K562 (cell line): ENCODE data around the gene PPP2R1A. TPM values are rescaled to one million over a fixed set of nuclear protein-coding genes. Genes with fewer than 3 reads are reported as not detected.

Experiments used
- ATF1 ChIP-seq, 2 experiments: fragments of 450-650 bp in 1 of 2; IDR thresholded peaks; 2 replicates each; pipeline ENCODE4 v1.6.1; 2016; ENCODE audit warnings: missing compliant biosample characterization in 1 of 2, missing genetic modification characterization in 1 of 2
- BRD9 ChIP-seq: fragments of 450-650 bp; IDR thresholded peaks from 2 replicates; pipeline ENCODE4 v1.6.1; 2018; ENCODE audit warnings: low read depth; ENCODE audit not compliant: partially characterized antibody
- CEBPG ChIP-seq, 3 experiments: fragments of 200-800 bp in 1 of 3; sonication (Bioruptor generic) in 1 of 3; sonication (generic) in 1 of 3; formaldehyde crosslinking in 1 of 3; IDR thresholded peaks in 2 of 3; conservative IDR thresholded peaks in 1 of 3; 2 replicates each; pipeline versions ENCODE4 v1.6.1 to v1.8.0; 2016 to 2022; ENCODE audit warnings: missing compliant biosample characterization in 2 of 3, missing genetic modification characterization in 2 of 3, mild to moderate bottlenecking in 1 of 3, missing genetic modification reagents in 1 of 3
- ELF1 ChIP-seq: fragments of 200-800 bp; sonication (Bioruptor generic); IDR thresholded peaks from 2 replicates; pipeline ENCODE4 v1.6.1; 2016; ENCODE audit warnings: missing genetic modification characterization, missing compliant biosample characterization
- ELF4 ChIP-seq: fragments of 450-650 bp; formaldehyde crosslinking; IDR thresholded peaks from 2 replicates; pipeline ENCODE4 v1.4.0; 2022; ENCODE audit warnings: missing genetic modification characterization
- ESRRA ChIP-seq: fragments of 450-650 bp; IDR thresholded peaks from 2 replicates; pipeline ENCODE4 v1.6.1; 2014; ENCODE audit warnings: low read depth, mild to moderate bottlenecking, moderate library complexity, borderline replicate concordance
- FOS ChIP-seq: IDR thresholded peaks from 3 replicates; pipeline ENCODE4 v1.6.1; 2011; ENCODE audit not compliant: insufficient read length; ENCODE audit errors: extremely low read depth
- GABPA ChIP-seq: fragments of 200-800 bp; sonication (Bioruptor generic); conservative IDR thresholded peaks from 2 replicates; pipeline ENCODE4 v1.6.1; 2016; ENCODE audit warnings: low read depth, missing genetic modification characterization, missing compliant biosample characterization
- HDAC8 ChIP-seq: fragments of 450-650 bp; IDR thresholded peaks from 2 replicates; pipeline ENCODE4 v1.6.1; 2016; ENCODE audit warnings: mild to moderate bottlenecking, missing genetic modification characterization, moderate library complexity, missing compliant biosample characterization
- HIVEP1 ChIP-seq: fragments of 250-450 bp; sonication (Bioruptor Pico); IDR thresholded peaks from 2 replicates; pipeline ENCODE4 v1.4.0; 2020; ENCODE audit warnings: mild to moderate bottlenecking
- HLTF ChIP-seq: fragments of 450-650 bp; IDR thresholded peaks from 2 replicates; pipeline ENCODE4 v1.6.1; 2016
- KAT8 ChIP-seq: fragments of 450-650 bp; IDR thresholded peaks from 2 replicates; pipeline ENCODE4 v1.6.1; 2016; ENCODE audit warnings: low read depth, mild to moderate bottlenecking
- MBD2 ChIP-seq: sonication (generic); IDR thresholded peaks from 2 replicates; pipeline ENCODE4 v1.6.1; 2016; ENCODE audit warnings: low read depth, borderline replicate concordance
- MTF1 ChIP-seq: fragments of 250-450 bp; sonication (Bioruptor Pico); IDR thresholded peaks from 2 replicates; pipeline ENCODE4 v1.9.0; 2021; ENCODE audit warnings: moderate library complexity, mild to moderate bottlenecking, inconsistent platforms, borderline replicate concordance
- PHB ChIP-seq: fragments of 250-450 bp; sonication (Bioruptor Pico); IDR thresholded peaks from 2 replicates; pipeline ENCODE4 v1.5.0; 2021
- RBFOX2 ChIP-seq: fragments of 200-400 bp; formaldehyde crosslinking; IDR thresholded peaks from 2 replicates; pipeline ENCODE4 v1.6.1; 2017; ENCODE audit warnings: low read depth, mild to moderate bottlenecking, low read length, moderate library complexity
- RFX7 ChIP-seq: fragments of 250-450 bp; sonication (Bioruptor Pico); IDR thresholded peaks from 2 replicates; pipeline ENCODE4 v1.5.1; 2021; ENCODE audit warnings: mild to moderate bottlenecking
- SMAD3 ChIP-seq: fragments of 450-650 bp; formaldehyde crosslinking; conservative IDR thresholded peaks from 2 replicates; pipeline ENCODE4 v1.4.0; 2020; ENCODE audit warnings: mild to moderate bottlenecking
- TAF7 ChIP-seq: fragments of 450-650 bp; IDR thresholded peaks from 2 replicates; pipeline ENCODE4 v1.6.1; 2016; ENCODE audit warnings: missing genetic modification characterization, missing compliant biosample characterization
- TEAD1 ChIP-seq, 2 experiments: fragments of 450-650 bp in 1 of 2; sonication (generic) in 1 of 2; formaldehyde crosslinking; IDR thresholded peaks; 2 replicates each; pipeline versions ENCODE4 v1.4.0 to v1.8.0; 2020 to 2022; ENCODE audit warnings: mild to moderate bottlenecking in 2 of 2, missing genetic modification reagents in 1 of 2
- TRIM25 ChIP-seq: fragments of 450-650 bp; IDR thresholded peaks from 2 replicates; pipeline ENCODE4 v1.7.0; 2016; ENCODE audit warnings: borderline replicate concordance
- ZBTB1 ChIP-seq: sonication (generic); formaldehyde crosslinking; IDR thresholded peaks from 2 replicates; pipeline ENCODE4 v1.8.1; 2023; ENCODE audit warnings: missing genetic modification reagents, low read depth, mild to moderate bottlenecking, borderline replicate concordance
- ZBTB7A ChIP-seq: IDR thresholded peaks from 2 replicates; pipeline ENCODE4 v1.6.1; 2011; ENCODE audit warnings: low read depth, mild to moderate bottlenecking, low read length, moderate library complexity, borderline replicate concordance; ENCODE audit not compliant: control insufficient read depth
- ZNF280A ChIP-seq: fragments of 450-650 bp; IDR thresholded peaks from 2 replicates; pipeline ENCODE4 v1.6.1; 2018; ENCODE audit warnings: mild to moderate bottlenecking, low read depth; ENCODE audit not compliant: partially characterized antibody
- ZNF766 ChIP-seq: fragments of 200-800 bp; sonication (Bioruptor generic); conservative IDR thresholded peaks from 2 replicates; pipeline ENCODE4 v1.6.1; 2016; ENCODE audit warnings: missing genetic modification characterization, missing compliant biosample characterization
- polyA plus RNA-seq, 8 experiments: library from polyadenylated mRNA; depleted of rRNA in 4 of 8; stranded (reverse) in 5 of 8; unstranded in 3 of 8; fragments of >200 nt; fragmentation: Nextera tagmentation in 2 of 8; fragmentation: Illumina TruSeq in 1 of 8; extraction: Ambion mirVana in 2 of 8; extraction: Trizol in 1 of 8; gene quantifications; 2 replicates each; pipeline versions ENCODE4 v1.2.1 to v1.2.3, GENCODE V29; 2011 to 2014; ENCODE audit warnings: inconsistent platforms in 1 of 8, missing spikeins in 1 of 8
- total RNA-seq, 7 experiments: library from RNA; depleted of rRNA in 6 of 7; stranded (reverse); fragments of >200 nt in 6 of 7; fragmentation: Illumina TruSeq in 2 of 7; extraction: Trizol in 2 of 7; gene quantifications; 2 replicates each; pipeline versions ENCODE4 v1.2.1 to v1.2.3, GENCODE V29; 2011 to 2021; ENCODE audit warnings: low replicate concordance in 1 of 7

Gene PPP2R1A
- total and polyA plus RNA-seq, 9 of the 15 experiments (the other 6 are each of a cell fraction or from before 2014, with no cell fraction given) = 10.1 to 211 (median 70.1) TPM

GRCh38 chr19:52189735-52190486 is at the start of gene PPP2R1A (continued):
- TF ChIP-seq TRIM25 (no peak), BRD9 (peak; percentile 85), HIVEP1 (CRISPR knock-in tag) (0 out of 2 replicates have a peak, but pooled peaks have one; percentile 24), KAT8 (no peak), FOS (peak; percentile 82), ZNF280A (no peak), RBFOX2 (peak; percentile 98), ZBTB1 (CRISPR knock-in tag) (no peak; the same call in 1 of the 2 replicates), SMAD3 (no peak), TAF7 (peak; percentile 98), ZBTB7A (peak; percentile 84), RFX7 (CRISPR knock-in tag) (no peak), ESRRA (peak; percentile 43; the same call in 1 of the 2 replicates), TEAD1 (CRISPR knock-in tag; IDR thresholded peaks at IDR 0.05) (peak in 1 of 2 experiments; percentile 25; a peak in 1 of 4 replicates), MTF1 (CRISPR knock-in tag) (no peak), ATF1 (CRISPR knock-in tag; IDR thresholded peaks at IDR 0.05) (no peak), ATF1 (tag; IDR thresholded peaks at IDR 0.05) (peak; percentile 79), ZNF766 (CRISPR knock-in tag) (peak; percentile 47; the same call in 1 of the 2 replicates), HLTF (0 out of 2 replicates have a peak, but pooled peaks have one; percentile 26), ELF1 (tag) (peak; percentile 88), MBD2 (peak; percentile 86), PHB (CRISPR knock-in tag) (0 out of 2 replicates have a peak, but pooled peaks have one; percentile 11), ELF4 (peak; percentile 85), HDAC8 (0 out of 2 replicates have a peak, but pooled peaks have one; percentile 26), GABPA (peak; percentile 95), CEBPG (CRISPR knock-in tag; IDR thresholded peaks at IDR 0.05) (no peak), CEBPG (tag; conservative IDR thresholded peaks at IDR 0.05 in 1 of 2, IDR thresholded peaks at IDR 0.05 in 1 of 2) (no peak)
